ENCODE measurements around the gene PSD.

PSD gene

DNA sequence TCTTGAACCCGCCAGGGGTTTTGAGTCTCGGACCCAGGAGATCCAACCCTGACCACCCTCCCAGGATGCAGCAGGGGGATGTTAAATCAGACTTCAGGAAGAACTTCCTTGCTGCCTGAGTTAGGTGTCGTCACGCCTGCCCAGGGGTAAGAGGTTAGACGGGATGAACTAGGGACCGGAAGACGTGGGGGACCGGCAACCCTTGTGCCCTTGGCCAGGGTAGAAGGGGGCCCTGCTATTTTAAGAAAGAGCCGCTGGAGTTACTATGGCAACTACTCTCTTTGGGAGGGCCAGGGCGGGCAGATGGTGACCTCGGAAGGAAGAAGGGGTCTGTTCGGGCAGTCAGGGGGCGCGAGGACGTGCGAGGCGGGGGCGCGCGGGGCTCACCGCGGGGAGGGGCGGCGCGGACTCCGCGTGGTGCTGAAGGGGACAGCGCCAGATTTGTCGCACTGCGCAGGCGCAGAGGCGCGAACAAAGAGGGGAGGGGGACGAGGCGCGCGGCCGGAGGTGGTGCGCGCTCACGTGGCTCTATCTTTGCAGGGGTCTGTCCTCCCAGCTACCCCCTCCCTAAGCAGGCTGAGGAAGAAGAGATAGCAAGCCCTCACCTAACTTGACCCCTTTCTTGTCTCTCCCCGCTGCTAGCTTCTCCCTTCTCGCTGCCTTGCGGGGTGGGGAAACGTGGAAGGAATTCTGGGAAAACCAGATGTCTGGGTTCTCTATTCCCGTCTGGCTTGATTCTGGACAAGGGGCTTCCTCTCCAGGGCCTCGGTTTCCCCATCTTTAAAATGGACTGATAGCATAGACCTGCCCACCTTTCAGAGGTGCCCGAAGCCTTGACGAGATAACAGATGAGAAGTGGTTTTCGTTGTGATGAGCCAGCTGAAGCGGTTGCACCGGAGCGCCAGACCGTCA, 940 bp upstream of the PSD start (continued):
- TF ChIP-seq, protein P1, sequence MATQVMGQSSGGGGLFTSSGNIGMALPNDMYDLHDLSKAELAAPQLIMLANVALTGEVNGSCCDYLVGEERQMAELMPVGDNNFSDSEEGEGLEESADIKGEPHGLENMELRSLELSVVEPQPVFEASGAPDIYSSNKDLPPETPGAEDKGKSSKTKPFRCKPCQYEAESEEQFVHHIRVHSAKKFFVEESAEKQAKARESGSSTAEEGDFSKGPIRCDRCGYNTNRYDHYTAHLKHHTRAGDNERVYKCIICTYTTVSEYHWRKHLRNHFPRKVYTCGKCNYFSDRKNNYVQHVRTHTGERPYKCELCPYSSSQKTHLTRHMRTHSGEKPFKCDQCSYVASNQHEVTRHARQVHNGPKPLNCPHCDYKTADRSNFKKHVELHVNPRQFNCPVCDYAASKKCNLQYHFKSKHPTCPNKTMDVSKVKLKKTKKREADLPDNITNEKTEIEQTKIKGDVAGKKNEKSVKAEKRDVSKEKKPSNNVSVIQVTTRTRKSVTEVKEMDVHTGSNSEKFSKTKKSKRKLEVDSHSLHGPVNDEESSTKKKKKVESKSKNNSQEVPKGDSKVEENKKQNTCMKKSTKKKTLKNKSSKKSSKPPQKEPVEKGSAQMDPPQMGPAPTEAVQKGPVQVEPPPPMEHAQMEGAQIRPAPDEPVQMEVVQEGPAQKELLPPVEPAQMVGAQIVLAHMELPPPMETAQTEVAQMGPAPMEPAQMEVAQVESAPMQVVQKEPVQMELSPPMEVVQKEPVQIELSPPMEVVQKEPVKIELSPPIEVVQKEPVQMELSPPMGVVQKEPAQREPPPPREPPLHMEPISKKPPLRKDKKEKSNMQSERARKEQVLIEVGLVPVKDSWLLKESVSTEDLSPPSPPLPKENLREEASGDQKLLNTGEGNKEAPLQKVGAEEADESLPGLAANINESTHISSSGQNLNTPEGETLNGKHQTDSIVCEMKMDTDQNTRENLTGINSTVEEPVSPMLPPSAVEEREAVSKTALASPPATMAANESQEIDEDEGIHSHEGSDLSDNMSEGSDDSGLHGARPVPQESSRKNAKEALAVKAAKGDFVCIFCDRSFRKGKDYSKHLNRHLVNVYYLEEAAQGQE (tag by site-specific recombination; IDR thresholded peaks at IDR 0.05) = peak; percentile 98
- TF ChIP-seq, protein P2, sequence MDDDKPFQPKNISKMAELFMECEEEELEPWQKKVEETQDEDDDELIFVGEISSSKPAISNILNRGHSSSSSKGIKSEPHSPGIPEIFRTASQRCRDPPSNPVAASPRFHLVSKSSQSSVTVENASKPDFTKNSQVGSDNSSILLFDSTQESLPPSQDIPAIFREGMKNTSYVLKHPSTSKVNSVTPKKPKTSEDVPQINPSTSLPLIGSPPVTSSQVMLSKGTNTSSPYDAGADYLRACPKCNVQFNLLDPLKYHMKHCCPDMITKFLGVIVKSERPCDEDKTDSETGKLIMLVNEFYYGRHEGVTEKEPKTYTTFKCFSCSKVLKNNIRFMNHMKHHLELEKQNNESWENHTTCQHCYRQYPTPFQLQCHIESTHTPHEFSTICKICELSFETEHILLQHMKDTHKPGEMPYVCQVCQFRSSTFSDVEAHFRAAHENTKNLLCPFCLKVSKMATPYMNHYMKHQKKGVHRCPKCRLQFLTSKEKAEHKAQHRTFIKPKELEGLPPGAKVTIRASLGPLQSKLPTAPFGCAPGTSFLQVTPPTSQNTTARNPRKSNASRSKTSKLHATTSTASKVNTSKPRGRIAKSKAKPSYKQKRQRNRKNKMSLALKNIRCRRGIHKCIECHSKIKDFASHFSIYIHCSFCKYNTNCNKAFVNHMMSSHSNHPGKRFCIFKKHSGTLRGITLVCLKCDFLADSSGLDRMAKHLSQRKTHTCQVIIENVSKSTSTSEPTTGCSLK (tag by site-specific recombination; IDR thresholded peaks at IDR 0.05) = no peak
- TF ChIP-seq ZBTB20 (tag by site-specific recombination; IDR thresholded peaks at IDR 0.05) (0 out of 2 replicates have a peak, but pooled peaks have one; percentile 32), YY1 (tag by site-specific recombination; IDR thresholded peaks at IDR 0.05) (no peak), ZBTB7A (tag by site-specific recombination; IDR thresholded peaks at IDR 0.05; ENCODE audit: low read depth) (peak; percentile 93), ZNF600 (tag by site-specific recombination; IDR thresholded peaks at IDR 0.05) (peak; percentile 81; the same call in 1 of the 2 replicates), GFI1B (tag by site-specific recombination; IDR thresholded peaks at IDR 0.05) (peak; percentile 41; the same call in 1 of the 2 replicates), GLIS2 (tag by site-specific recombination; IDR thresholded peaks at IDR 0.05) (0 out of 2 replicates have a peak, but pooled peaks have one; percentile 77), ZNF391 (tag by site-specific recombination; IDR thresholded peaks at IDR 0.05; ENCODE audit: borderline replicate concordance, low read depth) (no peak), ZNF621 (tag by site-specific recombination; IDR thresholded peaks at IDR 0.05) (no peak), ZNF776 (tag by site-specific recombination; IDR thresholded peaks at IDR 0.05; ENCODE audit: borderline replicate concordance) (no peak), ZNF529 (tag by site-specific recombination; IDR thresholded peaks at IDR 0.05; ENCODE audit: insufficient replicate concordance) (no peak), KLF1 (tag by site-specific recombination; IDR thresholded peaks at IDR 0.05) (no peak), ZNF518A (tag by site-specific recombination; conservative IDR thresholded peaks at IDR 0.05; ENCODE audit: low read depth) (no peak), ZBTB26 (tag by site-specific recombination; optimal IDR thresholded peaks at IDR 0.05) (peak; percentile 99)
- TF ChIP-seq, protein P3, sequence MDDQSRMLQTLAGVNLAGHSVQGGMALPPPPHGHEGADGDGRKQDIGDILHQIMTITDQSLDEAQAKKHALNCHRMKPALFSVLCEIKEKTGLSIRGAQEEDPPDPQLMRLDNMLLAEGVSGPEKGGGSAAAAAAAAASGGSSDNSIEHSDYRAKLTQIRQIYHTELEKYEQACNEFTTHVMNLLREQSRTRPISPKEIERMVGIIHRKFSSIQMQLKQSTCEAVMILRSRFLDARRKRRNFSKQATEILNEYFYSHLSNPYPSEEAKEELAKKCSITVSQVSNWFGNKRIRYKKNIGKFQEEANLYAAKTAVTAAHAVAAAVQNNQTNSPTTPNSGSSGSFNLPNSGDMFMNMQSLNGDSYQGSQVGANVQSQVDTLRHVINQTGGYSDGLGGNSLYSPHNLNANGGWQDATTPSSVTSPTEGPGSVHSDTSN (CRISPR knock-in tag; IDR thresholded peaks at IDR 0.05) = peak; percentile 44; the same call in 1 of the 2 replicates
- TF ChIP-seq, protein P4, sequence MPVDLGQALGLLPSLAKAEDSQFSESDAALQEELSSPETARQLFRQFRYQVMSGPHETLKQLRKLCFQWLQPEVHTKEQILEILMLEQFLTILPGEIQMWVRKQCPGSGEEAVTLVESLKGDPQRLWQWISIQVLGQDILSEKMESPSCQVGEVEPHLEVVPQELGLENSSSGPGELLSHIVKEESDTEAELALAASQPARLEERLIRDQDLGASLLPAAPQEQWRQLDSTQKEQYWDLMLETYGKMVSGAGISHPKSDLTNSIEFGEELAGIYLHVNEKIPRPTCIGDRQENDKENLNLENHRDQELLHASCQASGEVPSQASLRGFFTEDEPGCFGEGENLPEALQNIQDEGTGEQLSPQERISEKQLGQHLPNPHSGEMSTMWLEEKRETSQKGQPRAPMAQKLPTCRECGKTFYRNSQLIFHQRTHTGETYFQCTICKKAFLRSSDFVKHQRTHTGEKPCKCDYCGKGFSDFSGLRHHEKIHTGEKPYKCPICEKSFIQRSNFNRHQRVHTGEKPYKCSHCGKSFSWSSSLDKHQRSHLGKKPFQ (tag by site-specific recombination; IDR thresholded peaks at IDR 0.05) = no peak
- TF ChIP-seq, protein P5, sequence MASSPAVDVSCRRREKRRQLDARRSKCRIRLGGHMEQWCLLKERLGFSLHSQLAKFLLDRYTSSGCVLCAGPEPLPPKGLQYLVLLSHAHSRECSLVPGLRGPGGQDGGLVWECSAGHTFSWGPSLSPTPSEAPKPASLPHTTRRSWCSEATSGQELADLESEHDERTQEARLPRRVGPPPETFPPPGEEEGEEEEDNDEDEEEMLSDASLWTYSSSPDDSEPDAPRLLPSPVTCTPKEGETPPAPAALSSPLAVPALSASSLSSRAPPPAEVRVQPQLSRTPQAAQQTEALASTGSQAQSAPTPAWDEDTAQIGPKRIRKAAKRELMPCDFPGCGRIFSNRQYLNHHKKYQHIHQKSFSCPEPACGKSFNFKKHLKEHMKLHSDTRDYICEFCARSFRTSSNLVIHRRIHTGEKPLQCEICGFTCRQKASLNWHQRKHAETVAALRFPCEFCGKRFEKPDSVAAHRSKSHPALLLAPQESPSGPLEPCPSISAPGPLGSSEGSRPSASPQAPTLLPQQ (tag by site-specific recombination; IDR thresholded peaks at IDR 0.05) = 0 out of 2 replicates have a peak, but pooled peaks have one; percentile 14

Measured in HEK293 (cell line).